NCI-H2107 treated with DMSO at 0.1 percent for 48 hours (cell line): ENCODE measurements around the gene ACTG2.
"Not testable (repeated sequence)": the region's sequence is repeated elsewhere in the genome, so short reads cannot be mapped to it uniquely, and the experiment has no call there.

Experiments used
- DNase-seq: peaks from one replicate; lab custom pipeline; 2025; ENCODE audit not compliant: unreplicated experiment; lab: John Stamatoyannopoulos, UW

Gene ACTG2

GRCh38 chr2:73891276-73891901 is 1.4 kb upstream of the ACTG2 start:
- no peak for DNase-seq

- no peak for DNase-seq
These were observed 1.1 kb downstream of the ACTG2 start for GRCh38 chr2:73893764-73894474.

DNA sequence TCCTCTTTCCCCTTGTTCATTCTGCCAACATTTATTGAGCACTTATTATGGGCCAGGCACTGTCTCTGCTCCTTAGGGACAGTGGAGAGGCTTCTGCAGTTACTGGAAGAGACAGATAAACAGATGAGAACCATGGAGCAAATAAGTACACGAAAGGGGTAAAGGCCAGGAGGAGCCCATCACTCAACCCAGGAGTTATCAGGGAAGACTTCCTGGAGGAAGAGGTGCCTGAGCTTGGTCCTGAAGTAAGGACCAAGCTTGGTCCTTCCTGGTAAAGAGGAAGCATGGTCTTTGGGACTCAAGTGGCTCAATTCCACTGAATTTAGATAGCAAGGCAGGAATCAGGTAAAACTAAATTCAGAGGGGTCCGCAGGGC is 1.7 kb downstream of the ACTG2 start:
- DNase-seq: no peak

GRCh38 chr2:73894877-73895276 is 2.1 kb downstream of the ACTG2 start:
- DNase-seq: no peak

DNA sequence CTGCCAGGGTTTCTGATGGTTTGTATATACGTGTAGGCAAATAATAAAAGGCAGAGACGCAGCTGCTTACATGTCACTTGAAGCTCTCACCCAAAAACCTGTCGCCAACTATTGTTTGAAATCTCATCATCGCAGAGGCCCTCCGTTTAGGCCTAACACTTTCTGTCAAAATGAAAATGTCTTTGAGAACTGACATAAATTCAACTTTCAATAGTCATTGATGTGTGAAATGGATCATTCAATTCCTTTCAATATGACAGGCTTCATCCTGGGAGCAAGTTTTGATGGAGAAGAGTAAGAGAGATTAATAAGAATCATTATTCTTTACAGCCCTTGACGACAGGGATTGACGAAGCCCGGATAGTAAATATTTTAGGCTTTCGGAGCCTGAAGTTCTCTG is 2.7 kb downstream of the ACTG2 start:
- no peak for DNase-seq

GRCh38 chr2:73896362-73897239 is 3.8 kb downstream of the ACTG2 start:
- peak; percentile 27 for DNase-seq

DNA sequence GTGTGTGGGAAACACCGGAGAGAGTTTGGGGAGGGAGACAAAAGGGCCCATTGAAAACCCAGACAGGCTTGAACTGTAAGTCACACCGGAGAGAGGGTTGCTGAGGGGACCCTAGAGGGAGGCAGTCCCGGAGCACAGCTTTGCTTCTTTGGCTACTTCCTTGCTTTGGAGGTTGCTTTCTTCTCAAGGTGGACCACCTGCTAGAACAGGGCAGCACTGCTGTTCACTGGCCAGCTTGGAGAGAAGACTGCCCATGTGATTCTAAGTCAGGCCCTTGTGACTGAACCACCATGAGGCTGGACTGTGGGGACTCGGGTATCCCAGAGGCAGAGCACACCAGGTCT is 4.4 kb downstream of the ACTG2 start:
- DNase-seq: no peak

- no peak for DNase-seq
These were observed 5.1 kb downstream of the ACTG2 start for GRCh38 chr2:73897934-73898333.

- no peak for DNase-seq
These were observed 7.1 kb downstream of the ACTG2 start for GRCh38 chr2:73899801-73900336.

- DNase-seq: no peak
These were observed 8.3 kb downstream of the ACTG2 start for GRCh38 chr2:73901143-73901542.

- DNase-seq: no peak
These were observed 9.5 kb downstream of the ACTG2 start for GRCh38 chr2:73902284-73902683.

GRCh38 chr2:73903313-73903712 is 10.5 kb downstream of the ACTG2 start:
- DNase-seq: no peak

DNA sequence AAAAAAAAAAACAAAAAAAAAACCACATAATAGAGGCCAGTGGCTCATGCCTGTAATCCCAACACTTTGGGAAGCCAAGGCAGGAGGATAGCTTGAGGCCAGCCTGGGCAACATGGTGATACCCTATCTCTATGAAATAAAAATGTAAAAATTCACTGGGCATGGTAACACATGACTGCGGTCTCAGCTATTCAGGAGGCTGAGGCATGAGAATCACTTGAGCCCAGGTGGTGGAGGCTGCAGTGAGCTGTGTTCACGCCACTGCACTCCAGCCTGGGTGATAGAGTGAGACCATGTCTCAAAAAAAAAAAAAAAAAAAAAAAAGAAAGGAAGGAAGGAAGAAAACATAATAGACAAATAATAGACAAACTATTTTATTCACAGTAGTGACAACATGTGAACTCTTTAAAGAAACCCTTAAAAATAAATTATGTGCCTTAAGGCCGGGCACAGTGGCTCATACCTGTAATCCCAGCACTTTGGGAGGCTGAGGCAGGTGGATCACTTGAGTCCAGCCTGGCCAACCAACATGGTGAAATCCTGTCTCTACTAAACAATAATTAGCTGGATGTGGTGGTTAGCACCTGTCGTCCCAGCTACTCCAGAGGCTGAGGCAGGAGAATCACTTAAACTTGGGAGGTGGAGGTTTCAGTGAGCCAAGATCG is 11.3 kb downstream of the ACTG2 start:
- DNase-seq: not testable (repeated sequence)

- DNase-seq: no peak
These were observed 12.1 kb downstream of the ACTG2 start for GRCh38 chr2:73904952-73905351.

DNA sequence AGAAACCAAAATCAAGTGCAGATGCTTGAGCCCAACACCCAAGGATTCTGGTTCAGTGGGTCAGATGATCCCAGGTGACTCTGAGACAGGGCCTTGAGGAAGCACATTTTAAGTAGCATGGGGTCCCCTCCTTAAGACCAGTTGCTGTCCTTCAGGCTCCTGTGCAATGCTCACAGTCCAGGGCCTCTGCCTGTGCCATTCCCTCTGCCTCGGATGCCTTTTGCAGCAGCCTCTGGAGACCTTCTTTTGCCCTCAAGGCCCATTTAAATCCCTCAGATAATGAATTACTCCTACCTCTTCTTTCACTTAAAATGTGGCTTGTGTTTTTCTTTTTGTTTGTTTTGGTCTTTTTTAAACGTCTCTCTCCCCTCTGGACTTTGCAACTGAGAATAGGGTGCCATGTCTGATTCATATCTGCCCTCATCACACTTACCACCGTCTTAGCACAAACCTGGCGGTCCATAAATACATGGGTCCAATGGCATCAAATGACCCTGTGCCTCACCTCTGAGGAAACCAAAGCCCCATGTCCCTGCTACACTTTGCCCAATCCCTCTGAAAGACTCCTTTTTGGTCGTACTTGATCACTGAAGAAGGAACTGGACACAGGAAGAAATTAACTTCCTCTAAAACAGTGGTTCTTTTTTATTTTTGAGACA is 14.2 kb downstream of the ACTG2 start:
- DNase-seq: no peak

DNA sequence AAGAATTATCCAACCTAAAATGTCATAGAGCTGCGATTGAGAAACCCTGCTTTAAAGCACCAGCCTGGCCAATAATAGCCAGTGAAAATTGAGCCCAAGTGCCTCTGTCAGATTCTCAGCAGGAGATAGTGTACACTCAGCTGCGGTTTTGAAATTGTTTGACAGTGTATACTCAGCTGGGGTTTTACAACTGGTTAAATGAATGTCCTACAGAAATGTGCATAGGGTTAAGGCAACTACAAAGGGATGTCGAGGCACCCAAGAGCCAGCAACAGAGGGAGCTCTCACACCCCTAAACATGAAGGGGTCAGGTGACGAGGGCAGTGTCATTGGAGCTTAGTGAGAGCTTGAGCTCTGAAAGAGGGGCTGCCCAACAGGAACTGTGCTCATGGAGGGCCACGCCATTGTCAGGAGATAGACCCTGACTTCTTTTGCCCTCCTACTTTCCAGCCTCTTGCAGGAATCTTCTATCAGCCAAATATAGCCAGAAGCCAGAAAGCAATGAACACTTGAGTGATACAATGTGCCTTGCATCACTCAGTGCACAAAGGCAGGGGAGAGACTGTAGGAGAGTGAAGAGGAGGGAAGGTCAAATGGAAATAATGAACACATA is 15.1 kb downstream of the ACTG2 start:
- DNase-seq: peak; percentile 94

- no peak for DNase-seq
These were observed 16.2 kb downstream of the ACTG2 start for GRCh38 chr2:73908689-73909652.

DNA sequence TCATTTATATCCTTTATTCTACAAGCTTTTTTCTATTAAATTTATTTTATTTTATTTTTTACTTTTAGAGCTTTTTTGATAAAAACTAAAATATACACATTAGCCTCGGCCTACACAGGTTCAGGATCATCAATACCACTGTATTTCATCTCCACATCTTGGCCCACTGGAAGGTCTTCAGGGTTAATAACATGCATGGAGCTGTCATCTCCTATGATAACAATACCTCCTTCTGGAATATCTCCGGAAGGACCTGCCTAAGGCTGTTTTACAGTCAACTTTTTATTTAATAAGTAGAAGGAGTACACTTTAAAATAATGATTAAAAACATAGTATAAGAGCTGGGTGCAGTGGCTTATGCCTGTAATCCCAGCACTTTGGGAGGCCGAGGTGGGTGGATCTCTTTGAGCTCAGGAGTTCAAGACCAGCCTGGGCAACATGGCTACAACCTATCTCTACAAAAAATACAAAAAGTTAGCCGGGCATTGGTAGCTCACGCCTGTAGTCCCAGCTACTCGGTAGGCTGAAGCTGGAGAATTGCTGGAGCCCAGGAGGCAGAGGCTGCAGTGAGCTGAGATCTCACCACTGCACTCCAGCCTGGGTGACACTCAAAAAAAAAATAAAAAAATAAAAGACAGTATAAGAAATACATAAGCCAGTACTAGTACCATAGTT is 18.2 kb downstream of the ACTG2 start:
- no peak for DNase-seq
